Stimulated activated CD4-positive, alpha-beta T cell treated with anti-CD3 and anti-CD28 coated beads, TNF-alpha, amount 100 ng/mL, for 1 hour (primary cell): Measurements from ENCODE around the gene CBLN3.

ENCODE experiments used
- DNase-seq, 3 donors: peaks; one replicate each; pipeline ENCODE4 v3.0.0-alpha.2; 2020; ENCODE audit warnings: low read depth in 3 of 3, low spot score in 1 of 3

CBLN3 gene

GRCh38 chr14:24426912-24427536 is 2.4 kb downstream of the CBLN3 start:
- no peak for DNase-seq

GRCh38 chr14:24426150-24426911 is 3.1 kb downstream of the CBLN3 start:
- DNase-seq = no peak

- no peak for DNase-seq
Observed at GRCh38 chr14:24425704-24426103, 3.8 kb downstream of the CBLN3 start.

- DNase-seq = no peak
Observed at GRCh38 chr14:24422694-24423601, 6.5 kb downstream of the CBLN3 start.

GRCh38 chr14:24422261-24422660 is 7.2 kb downstream of the CBLN3 start:
- no peak for DNase-seq

- DNase-seq = no peak
Observed at GRCh38 chr14:24418492-24418873, 11.0 kb downstream of the CBLN3 start.

GRCh38 chr14:24417832-24418491 is 11.5 kb downstream of the CBLN3 start:
- DNase-seq = no peak

- no peak for DNase-seq
Observed at GRCh38 chr14:24416932-24417619, 12.4 kb downstream of the CBLN3 start.

- no peak for DNase-seq
Observed at GRCh38 chr14:24416254-24416931, 13.1 kb downstream of the CBLN3 start.

GRCh38 chr14:24415421-24416253 is 13.8 kb downstream of the CBLN3 start:
- DNase-seq = no peak

- no peak for DNase-seq
Observed at GRCh38 chr14:24414732-24415420, 14.6 kb downstream of the CBLN3 start.

GRCh38 chr14:24414077-24414476 is 15.4 kb downstream of the CBLN3 start:
- DNase-seq = no peak

- DNase-seq = no peak
Observed at GRCh38 chr14:24411443-24412389, 17.8 kb downstream of the CBLN3 start.

GRCh38 chr14:24409956-24410355 is 19.5 kb downstream of the CBLN3 start:
- no peak for DNase-seq

GRCh38 chr14:24409192-24409591 is 20.3 kb downstream of the CBLN3 start:
- no peak for DNase-seq

- no peak for DNase-seq
Observed at GRCh38 chr14:24408764-24409163, 20.7 kb downstream of the CBLN3 start.

GRCh38 chr14:24407608-24408325 is 21.7 kb downstream of the CBLN3 start:
- DNase-seq = no peak
